Esophagus muscularis mucosa (tissue), 4 donors: Measurements from ENCODE around the gene AIPL1.

Experiments used
- CTCF ChIP-seq, 3 experiments: fragments of 200-600 bp in 2 of 3; fragments of 450-650 bp in 1 of 3; sonication (generic) in 2 of 3; IDR thresholded peaks; one replicate each; pipeline ENCODE4 v1.5.1; 2017 to 2019; ENCODE audit warnings: antibody characterized with exemption in 3 of 3, mild to moderate bottlenecking in 2 of 3, moderate library complexity in 1 of 3
- EP300 ChIP-seq: sonication (generic); formaldehyde crosslinking; IDR thresholded peaks from one replicate; pipeline ENCODE4 v1.6.1; 2017; ENCODE audit warnings: antibody characterized with exemption
- POLR2A ChIP-seq: fragments of 450-650 bp; IDR thresholded peaks from one replicate; pipeline ENCODE4 v1.6.1; 2017; ENCODE audit warnings: antibody characterized with exemption, moderate library complexity, mild to moderate bottlenecking, low read depth
- POLR2AphosphoS5 ChIP-seq, 2 donors: sonication (generic); formaldehyde crosslinking; IDR thresholded peaks; one replicate each; pipeline ENCODE4 v1.6.1; 2017; ENCODE audit warnings: antibody characterized with exemption in 2 of 2

GRCh38 chr17:6463616-6464445 is 28.9 kb upstream of the AIPL1 start:
- TF ChIP-seq CTCF (IDR thresholded peaks at IDR 0.05): no peak
- TF ChIP-seq POLR2A: no peak
- TF ChIP-seq POLR2AphosphoS5 (IDR thresholded peaks at IDR 0.05): no peak
- TF ChIP-seq EP300: no peak
